NCI-H2107 (cell line): ENCODE data around the gene HTD2.

ENCODE experiments used
- DNase-seq: peaks from one replicate; lab custom pipeline; 2025; lab: John Stamatoyannopoulos, UW

The HTD2 gene

GRCh38 chr3:58358808-58359207, 52.5 kb downstream of the HTD2 start:
- no peak for DNase-seq

- DNase-seq = no peak
These were observed 53.3 kb downstream of the HTD2 start for GRCh38 chr3:58359621-58360020.

- no peak for DNase-seq
These were observed 55.5 kb downstream of the HTD2 start for GRCh38 chr3:58361866-58362265.

GRCh38 chr3:58366699-58367098, 60.4 kb downstream of the HTD2 start:
- no peak for DNase-seq

- DNase-seq = no peak
These were observed 62.7 kb downstream of the HTD2 start for GRCh38 chr3:58369038-58369437.
